T1000 (cell line): ENCODE results near the gene NLK.
"Not testable (repeated sequence)": the region's sequence is repeated elsewhere in the genome, so short reads cannot be mapped to it uniquely, and the experiment has no call there.

Experiments used
- DNase-seq: peaks from one replicate; lab custom pipeline; 2025; ENCODE audit warnings: mixed read lengths; lab: John Stamatoyannopoulos, UW

Gene NLK

GRCh38 chr17:28042657-28042720, at the start of gene NLK:
Gene NLK, plus strand, starts transcription at chr17:28042677. Its CDS starts 197 bp downstream, at chr17:28042874.
- no peak for DNase-seq

- no peak for DNase-seq
Measured at GRCh38 chr17:27993161-27993695, 49.2 kb upstream of the NLK start.

GRCh38 chr17:27993723-27994310, 48.7 kb upstream of the NLK start:
- DNase-seq: no peak

- no peak for DNase-seq
Measured at GRCh38 chr17:27994586-27994985, 47.9 kb upstream of the NLK start.

- no peak for DNase-seq
Measured at GRCh38 chr17:27995554-27995953, 46.9 kb upstream of the NLK start.

- DNase-seq: no peak
Measured at GRCh38 chr17:27996202-27997043, 46.1 kb upstream of the NLK start.

GRCh38 chr17:27997044-27997401, 45.5 kb upstream of the NLK start:
- no peak for DNase-seq

- no peak for DNase-seq
Measured at GRCh38 chr17:27997522-27997921, 45.0 kb upstream of the NLK start.

- DNase-seq: no peak
Measured at GRCh38 chr17:28001149-28001548, 41.3 kb upstream of the NLK start.

GRCh38 chr17:28004344-28004743, 38.1 kb upstream of the NLK start:
- DNase-seq: no peak

GRCh38 chr17:28007925-28008324, 34.6 kb upstream of the NLK start:
- DNase-seq: not testable (repeated sequence)

- DNase-seq: peak; percentile 14
Measured at GRCh38 chr17:28008513-28008912, 34.0 kb upstream of the NLK start.

GRCh38 chr17:28010406-28010805, 32.1 kb upstream of the NLK start:
- no peak for DNase-seq

GRCh38 chr17:28018439-28019070, 23.9 kb upstream of the NLK start:
- no peak for DNase-seq

GRCh38 chr17:28020515-28020914, 22.0 kb upstream of the NLK start:
- no peak for DNase-seq

- no peak for DNase-seq
Measured at GRCh38 chr17:28029044-28029443, 13.4 kb upstream of the NLK start.

GRCh38 chr17:28030386-28030785, 12.1 kb upstream of the NLK start:
- DNase-seq: no peak

GRCh38 chr17:28031174-28031573, 11.3 kb upstream of the NLK start:
- no peak for DNase-seq

- no peak for DNase-seq
Measured at GRCh38 chr17:28033972-28034714, 8.3 kb upstream of the NLK start.

GRCh38 chr17:28035452-28035851, 7.0 kb upstream of the NLK start:
- DNase-seq: not testable (repeated sequence)

- not testable (repeated sequence) for DNase-seq
Measured at GRCh38 chr17:28035884-28036283, 6.6 kb upstream of the NLK start.

- DNase-seq: no peak
Measured at GRCh38 chr17:28038802-28039201, 3.7 kb upstream of the NLK start.

- no peak for DNase-seq
Measured at GRCh38 chr17:28039251-28039650, 3.2 kb upstream of the NLK start.
